Measurements from ENCODE around the gene TMEM8B.
A peak's percentile ranks its signal among the peaks of the same experiment; 100 is the strongest.

TMEM8B gene

GRCh38 chr9:35812025-35812602, 16.9 kb upstream of the TMEM8B start, which contains the start of gene SPAG8:
TSS of gene SPAG8 (minus strand) at chr9:35812262. CDS start at chr9:35812147, 115 bp downstream.
- DNase-seq (ENCODE audit: low read depth, low spot score): peak; percentile 69

DNA sequence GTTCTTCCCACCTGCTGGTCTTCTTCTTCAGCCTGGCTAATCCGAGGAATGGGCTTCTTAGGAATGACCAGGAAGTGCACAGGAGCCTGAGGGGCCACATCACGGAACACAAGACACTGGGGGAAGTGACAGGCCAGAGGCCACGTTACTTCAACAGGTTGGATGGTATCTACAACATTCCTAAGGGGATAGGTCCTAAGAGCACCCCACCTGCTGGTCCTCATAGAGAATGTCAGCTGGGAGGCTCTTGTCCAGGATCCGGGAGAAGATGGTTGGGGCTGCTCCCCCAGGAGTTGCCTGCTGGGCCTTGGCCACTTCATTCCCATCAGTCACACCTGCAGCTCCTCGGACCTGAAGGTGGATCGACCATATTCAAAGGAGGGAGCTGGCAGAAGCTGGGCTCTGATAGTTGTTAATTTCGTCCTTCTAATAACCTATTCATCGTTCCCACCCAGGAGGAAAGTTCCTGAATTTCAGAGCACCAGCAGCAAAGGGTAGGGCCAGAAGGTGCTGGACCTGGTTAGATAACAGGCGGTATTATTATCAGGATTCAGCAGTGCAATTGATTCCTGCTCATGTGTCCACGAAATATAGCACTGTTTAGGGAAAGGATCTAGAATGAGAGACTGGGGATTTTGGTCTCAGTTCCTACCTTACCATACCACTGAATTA, 15.5 kb upstream of the TMEM8B start:
- DNase-seq (ENCODE audit: low read depth, low spot score): no peak

- DNase-seq (ENCODE audit: low read depth, low spot score): peak; percentile 15
These were observed 14.8 kb upstream of the TMEM8B start for GRCh38 chr9:35814106-35814840.

- DNase-seq (ENCODE audit: low read depth, low spot score): peak; percentile 97
These were observed 14.0 kb upstream of the TMEM8B start, which contains the start of gene HINT2 for GRCh38 chr9:35814841-35815543. TSS of gene HINT2 (minus strand) at chr9:35815042. CDS start at chr9:35814979, 63 bp downstream.

- no peak for DNase-seq (ENCODE audit: low read depth, low spot score)
These were observed 12.3 kb upstream of the TMEM8B start for GRCh38 chr9:35816708-35817107.

DNA sequence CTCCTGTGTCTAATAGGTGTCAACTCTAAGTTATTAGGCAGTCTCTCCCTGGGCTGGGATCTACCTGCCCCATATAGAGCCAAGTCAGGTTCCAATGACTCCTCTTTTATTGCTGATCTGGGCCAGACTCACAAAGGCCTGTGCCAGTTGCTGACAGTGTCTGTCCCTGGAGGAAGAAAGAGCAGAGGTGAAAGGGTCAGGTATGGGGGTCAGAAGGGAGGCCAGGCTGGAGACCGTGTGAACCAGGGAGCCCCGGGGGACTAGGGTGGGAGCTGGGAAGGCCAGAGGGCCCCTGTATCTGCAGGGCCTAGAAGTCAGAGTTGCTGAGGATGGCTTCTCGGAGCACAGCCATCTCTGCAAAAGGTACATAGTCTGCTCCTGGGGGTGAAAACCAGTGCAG, 10.7 kb upstream of the TMEM8B start:
- DNase-seq (ENCODE audit: low read depth, low spot score): no peak

DNA sequence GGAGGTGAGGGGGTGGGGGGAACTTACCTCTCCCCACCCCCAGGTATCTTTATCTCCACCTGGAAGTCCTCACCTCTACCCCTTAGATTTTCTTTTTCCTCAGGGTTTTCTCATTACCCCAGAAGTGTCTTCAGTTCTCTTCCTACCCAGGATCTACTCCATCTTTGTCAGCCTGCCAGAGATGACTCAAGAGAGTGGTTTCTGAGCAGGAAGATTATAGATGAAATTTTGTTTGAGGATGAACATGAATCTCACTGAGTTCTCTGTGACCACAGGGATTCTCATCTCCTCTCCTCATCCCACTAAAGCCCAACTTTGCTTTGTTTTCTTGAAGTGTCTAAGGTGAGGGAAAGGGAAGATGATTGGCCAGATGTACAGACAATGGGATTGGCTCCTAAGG, 9.0 kb upstream of the TMEM8B start:
- DNase-seq (ENCODE audit: low read depth, low spot score): no peak

DNA sequence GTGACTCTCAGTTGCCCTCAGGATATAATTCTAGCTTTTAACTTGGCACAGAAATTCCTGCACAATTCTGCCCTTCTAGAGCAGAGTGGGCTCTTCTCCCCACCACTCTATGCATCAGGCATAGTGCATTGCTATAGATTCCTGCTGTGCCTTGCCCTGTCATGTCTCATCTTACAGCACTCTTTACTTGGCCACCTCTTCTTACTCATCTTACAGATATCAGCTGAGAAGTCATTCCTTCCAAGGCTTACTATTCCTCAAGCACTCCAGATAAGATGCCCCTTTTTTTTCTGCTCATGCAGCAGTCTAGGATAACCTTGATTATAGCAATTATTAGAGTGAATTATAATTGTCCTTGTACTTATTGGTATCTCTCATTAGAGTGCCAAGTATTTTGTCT, 6.1 kb upstream of the TMEM8B start:
- no peak for DNase-seq (ENCODE audit: low read depth, low spot score)

- DNase-seq (ENCODE audit: low read depth, low spot score): no peak
These were observed 2.8 kb upstream of the TMEM8B start for GRCh38 chr9:35826071-35826701.

- DNase-seq (ENCODE audit: low read depth, low spot score): no peak
These were observed 1.5 kb upstream of the TMEM8B start for GRCh38 chr9:35827486-35827885.

DNA sequence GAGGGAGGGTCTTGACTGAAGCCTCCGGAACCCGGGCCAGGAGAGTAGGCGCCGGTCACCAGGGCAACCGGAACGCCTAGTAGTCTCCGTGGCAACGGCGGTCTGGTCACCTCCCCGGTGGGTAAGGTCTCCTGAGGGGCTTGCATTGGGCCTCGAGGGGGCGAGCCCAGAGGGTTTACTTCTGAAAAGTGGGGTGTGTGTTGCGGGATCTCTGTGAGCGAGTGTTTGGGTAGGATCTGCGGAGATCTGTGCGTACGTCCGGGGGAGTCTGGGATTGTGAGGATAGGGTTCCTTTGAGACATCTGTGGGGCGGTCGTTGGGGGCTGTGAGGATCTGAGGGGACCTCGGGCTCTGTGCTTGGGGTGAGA, 328 bp upstream of the TMEM8B start, which contains the start of gene FAM221B:
TSS of gene FAM221B (minus strand) at position 17 of the 368 bp plus-strand sequence. CDS start 2,571 bp downstream, outside the sequence.
- DNase-seq (ENCODE audit: low read depth, low spot score): no peak

GRCh38 chr9:35829764-35830096, 702 bp downstream of the TMEM8B start:
- no peak for DNase-seq (ENCODE audit: low read depth, low spot score)

DNA sequence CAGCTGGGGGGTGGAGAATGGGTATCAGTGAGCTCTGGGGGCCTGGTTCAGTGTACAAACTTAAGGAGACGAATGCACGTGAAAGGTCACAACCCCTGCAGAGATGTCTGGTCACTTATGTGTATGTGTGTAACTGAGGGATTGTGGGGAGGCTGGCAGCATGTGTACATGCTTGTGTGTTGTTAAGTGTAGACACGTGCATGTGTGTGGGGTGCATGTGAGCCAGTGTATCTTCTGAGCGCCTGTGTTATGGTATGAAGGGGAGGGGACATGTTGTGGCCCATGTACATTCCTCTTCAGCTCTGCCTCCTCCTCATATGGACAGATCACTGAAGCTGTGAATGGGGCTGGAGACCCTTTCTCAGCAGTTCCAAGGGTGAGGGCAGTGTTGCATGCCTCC, 2.0 kb downstream of the TMEM8B start:
- DNase-seq (ENCODE audit: low read depth, low spot score): no peak

DNA sequence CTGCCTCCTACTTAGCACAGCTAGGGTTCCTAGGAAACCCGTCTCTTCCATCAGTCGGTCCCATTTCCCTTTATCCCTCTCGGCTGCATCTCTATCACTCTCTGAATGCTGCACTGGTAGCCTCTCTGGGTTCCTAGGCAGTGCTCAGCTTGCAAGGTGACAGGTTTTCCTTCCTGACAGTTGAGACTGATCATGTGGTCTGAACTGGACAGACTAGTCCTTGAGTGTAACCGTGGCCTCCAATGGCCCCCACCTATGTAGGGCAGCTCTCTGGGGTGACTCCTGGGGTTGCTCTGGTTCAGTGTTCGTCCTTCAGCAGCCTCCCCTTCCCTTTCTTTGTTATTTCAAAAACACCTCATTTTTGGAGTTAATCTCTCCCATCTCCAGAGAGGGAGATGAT, 3.8 kb downstream of the TMEM8B start:
- no peak for DNase-seq (ENCODE audit: low read depth, low spot score)

DNA sequence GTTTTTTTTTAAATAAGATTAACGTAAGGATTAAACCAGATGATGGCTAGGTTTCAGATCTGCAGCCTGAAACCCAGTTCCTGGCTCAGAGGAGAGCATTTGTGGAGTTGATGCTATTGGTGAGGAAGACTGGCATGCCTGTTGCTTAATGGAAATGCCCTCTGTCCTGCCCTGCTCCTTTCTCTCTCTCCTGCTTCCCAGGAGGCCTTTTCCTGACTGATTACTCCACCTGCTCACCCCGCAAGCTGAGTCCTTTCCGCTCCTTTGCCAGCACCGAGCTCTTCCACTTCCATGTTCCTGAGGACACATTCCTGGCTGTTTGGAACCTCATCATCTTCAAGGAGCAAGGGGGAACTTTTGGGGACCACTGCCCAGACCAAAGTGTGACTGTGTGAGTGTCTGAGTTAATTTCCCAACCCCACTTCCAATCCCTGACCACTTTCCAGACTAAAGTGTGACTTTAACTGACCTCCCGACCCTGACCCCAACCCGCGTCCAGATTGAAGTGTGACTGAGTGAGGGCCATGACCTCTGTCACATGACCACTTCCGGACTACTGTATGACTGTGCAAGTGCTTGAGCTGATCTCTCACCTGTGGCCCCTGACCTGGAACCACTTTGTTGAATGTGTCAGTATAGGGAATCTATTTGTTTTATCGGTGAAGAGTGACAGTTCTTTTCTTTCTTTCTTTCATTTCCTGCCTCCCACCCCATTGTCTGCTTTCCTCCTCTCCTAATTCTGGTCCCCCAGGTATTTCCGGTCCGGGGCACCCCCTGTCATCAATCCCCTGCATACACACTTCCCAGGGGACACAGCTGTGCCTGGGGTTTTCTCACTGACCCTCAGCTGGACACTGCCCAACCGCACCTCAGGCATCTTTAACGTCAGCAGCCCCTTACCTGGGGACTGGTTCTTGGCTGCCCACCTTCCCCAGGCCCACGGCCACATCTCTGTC, 5.5 kb downstream of the TMEM8B start:
- DNase-seq (ENCODE audit: low read depth, low spot score): no peak

DNA sequence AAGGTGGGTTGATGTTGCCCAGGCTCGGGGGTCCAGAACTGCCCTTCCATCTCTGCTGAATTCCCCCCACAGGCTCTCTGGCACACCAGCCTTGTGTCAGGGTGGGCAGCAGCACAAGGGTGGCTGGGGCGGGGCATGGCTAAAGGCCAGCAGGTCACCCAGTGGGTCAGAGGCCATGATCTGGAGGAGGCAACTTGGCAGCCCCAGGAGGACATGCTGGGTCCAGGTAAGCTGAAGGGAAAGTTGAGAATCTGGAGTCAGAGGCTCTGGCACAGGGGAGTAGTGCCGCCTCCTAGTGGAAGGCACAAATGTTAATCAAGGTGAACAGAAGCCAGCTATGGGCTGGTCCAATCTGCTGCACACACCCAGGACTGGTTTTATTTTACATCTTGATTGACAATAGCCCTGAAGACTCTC, 6.2 kb downstream of the TMEM8B start:
- no peak for DNase-seq (ENCODE audit: low read depth, low spot score)

DNA sequence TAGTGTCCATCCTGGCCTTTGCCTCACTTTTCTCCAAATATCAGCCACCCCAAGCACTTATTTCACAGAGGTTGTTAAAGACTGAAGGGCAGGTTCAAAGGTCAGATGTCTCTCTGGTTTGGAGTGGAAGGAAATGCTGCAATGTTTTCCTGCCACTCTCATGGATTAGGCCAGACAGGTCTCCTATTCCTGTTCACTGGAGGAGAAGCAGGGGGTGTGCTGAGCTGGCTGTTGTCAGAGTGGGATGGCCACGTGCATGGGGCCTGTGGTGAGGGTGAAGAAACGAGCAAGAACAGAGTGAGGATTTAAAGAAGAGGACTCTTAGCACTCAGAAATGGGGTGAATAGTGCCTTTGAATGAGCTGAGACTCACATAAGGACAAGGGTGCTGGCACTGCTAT, 6.7 kb downstream of the TMEM8B start:
- no peak for DNase-seq (ENCODE audit: low read depth, low spot score)

DNA sequence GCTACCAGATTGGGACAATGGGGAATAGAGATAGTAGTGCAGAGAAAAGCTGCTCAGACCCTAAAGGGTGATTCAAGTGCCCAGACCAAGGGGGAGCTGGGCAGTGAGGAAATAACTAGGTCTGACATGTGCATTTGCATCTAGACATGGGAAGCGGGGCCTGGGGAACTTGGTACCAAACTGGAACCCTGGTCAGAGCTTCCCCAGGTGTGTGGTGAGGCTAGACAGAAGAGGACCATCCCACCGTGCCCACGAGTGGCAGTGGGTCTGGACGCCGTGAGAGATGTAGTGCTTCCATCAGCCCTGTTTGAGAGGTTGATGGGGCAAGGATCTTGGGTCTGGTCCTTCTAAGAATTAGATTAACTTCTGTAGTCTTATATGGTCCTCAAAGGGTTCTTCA, 7.6 kb downstream of the TMEM8B start:
- DNase-seq (ENCODE audit: low read depth, low spot score): no peak

- DNase-seq (ENCODE audit: low read depth, low spot score): no peak
These were observed 10.9 kb downstream of the TMEM8B start for GRCh38 chr9:35839926-35840325.

GRCh38 chr9:35840881-35841644, 12.0 kb downstream of the TMEM8B start:
- DNase-seq (ENCODE audit: low read depth, low spot score): no peak

All from brain pericyte (primary cell).